ENCODE measurements around the gene TSPAN31.
"Not testable (repeated sequence)": the region's sequence is repeated elsewhere in the genome, so short reads cannot be mapped to it uniquely, and the experiment has no call there.

TSPAN31 gene

DNA sequence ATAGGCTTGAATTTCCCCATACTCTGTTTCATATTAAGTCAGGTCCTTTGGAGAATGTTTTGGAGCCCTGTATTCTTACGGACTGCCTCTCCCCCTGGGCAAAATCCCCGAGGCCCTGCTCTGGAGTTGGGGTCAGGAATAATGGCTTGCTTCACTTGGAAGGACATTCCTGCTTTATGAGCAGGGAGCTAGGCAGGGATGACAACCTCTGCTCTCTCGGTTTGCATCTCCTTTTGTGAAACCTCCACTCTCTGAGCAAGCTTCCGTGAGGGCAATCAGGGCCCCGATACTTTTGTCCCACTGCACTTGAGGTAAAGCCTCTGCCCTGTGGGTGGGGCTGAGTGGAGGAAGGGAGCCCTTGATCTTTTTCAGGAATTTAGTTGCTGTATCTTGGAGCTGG lies 31.6 kb upstream of the TSPAN31 start:
- no peak overlapping the region for H3K4me2 ChIP-seq (ENCODE audit: insufficient read depth, low read length, poor library complexity, severe bottlenecking)
- peaks cover 0 to 7% of the 10 kb centered on the region in 2 donors for H3K9me3 ChIP-seq (replicated peaks in 1 of 2; ENCODE audit: control insufficient read depth in 2 of 2, insufficient read depth in 1 of 2, low read depth in 1 of 2, low read length in 2 of 2)
- H4K91ac ChIP-seq (ENCODE audit: low read depth, low read length, poor library complexity) = no peak overlapping the region
- no peak overlapping the region for H3K4me3 ChIP-seq (ENCODE audit: low read length in 2 of 2)
- H3K36me3 ChIP-seq (replicated peaks in 1 of 2; ENCODE audit: control insufficient read depth in 2 of 2, insufficient read depth in 2 of 2, low read length in 2 of 2) = peaks cover 12 to 53% of the 10 kb centered on the region in 2 donors
- no peak overlapping the region for H3K23ac ChIP-seq (ENCODE audit: low read depth, low read length, poor library complexity)
- H2BK12ac ChIP-seq (ENCODE audit: low read length) = no peak overlapping the region
- H3K18ac ChIP-seq (ENCODE audit: low read length) = no peak overlapping the region
- H3K4ac ChIP-seq (ENCODE audit: low read length) = no peak overlapping the region
- H3K79me1 ChIP-seq (ENCODE audit: low read depth, low read length) = no peaks in the 10 kb centered on the region
- no peak for DNase-seq (ENCODE audit: low spot score)
- H3K27ac ChIP-seq (replicated peaks; ENCODE audit: low read length) = no peak overlapping the region
- WGBS, 2 donors (ENCODE audit: extremely low coverage in 2 of 2, insufficient read length in 2 of 2, insufficient replicate concordance in 1 of 2) = no CpG with 5 or more reads among the region's 5 CpGs
- H3K9ac ChIP-seq (ENCODE audit: low read depth, low read length, poor library complexity) = no peak overlapping the region
- no peak overlapping the region for H2BK5ac ChIP-seq (ENCODE audit: low read length)
- H4K8ac ChIP-seq (ENCODE audit: low read depth, low read length) = no peak overlapping the region
- no peak overlapping the region for H2AFZ ChIP-seq (ENCODE audit: low read length)
- no peaks in the 10 kb centered on the region for H3K27me3 ChIP-seq (ENCODE audit: control insufficient read depth in 3 of 3, insufficient read depth in 3 of 3, low read depth in 1 of 3, low read length in 3 of 3)
- no peak overlapping the region for H2AK5ac ChIP-seq (ENCODE audit: low read depth, low read length)
- H3K4me1 ChIP-seq (ENCODE audit: control insufficient read depth in 2 of 2, insufficient read depth in 1 of 2, low read depth in 1 of 2, low read length in 2 of 2) = peaks cover 0 to 3% of the 10 kb centered on the region in 2 donors
- no peak overlapping the region for H2BK15ac ChIP-seq (ENCODE audit: low read length)
- H3K14ac ChIP-seq (ENCODE audit: low read length) = no peak overlapping the region
- H2BK120ac ChIP-seq (ENCODE audit: low read depth, low read length) = no peak overlapping the region

- not testable (repeated sequence) for DNase-seq (ENCODE audit: low spot score); H2AK5ac ChIP-seq (ENCODE audit: low read depth, low read length); H2BK12ac ChIP-seq (ENCODE audit: low read length); H2BK5ac ChIP-seq (ENCODE audit: low read length); H3K4me1 ChIP-seq (ENCODE audit: control insufficient read depth in 2 of 2, insufficient read depth in 1 of 2, low read depth in 1 of 2, low read length in 2 of 2); H3K27me3 ChIP-seq (ENCODE audit: control insufficient read depth in 3 of 3, insufficient read depth in 3 of 3, low read depth in 1 of 3, low read length in 3 of 3); H3K23ac ChIP-seq (ENCODE audit: low read depth, low read length, poor library complexity); H3K9ac ChIP-seq (ENCODE audit: low read depth, low read length, poor library complexity); H4K8ac ChIP-seq (ENCODE audit: low read depth, low read length); H3K14ac ChIP-seq (ENCODE audit: low read length); H2BK120ac ChIP-seq (ENCODE audit: low read depth, low read length); H2BK15ac ChIP-seq (ENCODE audit: low read length); H3K4ac ChIP-seq (ENCODE audit: low read length); H3K4me3 ChIP-seq (ENCODE audit: low read length in 2 of 2); H3K9me3 ChIP-seq (replicated peaks in 1 of 2; ENCODE audit: control insufficient read depth in 2 of 2, insufficient read depth in 1 of 2, low read depth in 1 of 2, low read length in 2 of 2); H3K79me1 ChIP-seq (ENCODE audit: low read depth, low read length); H3K27ac ChIP-seq (replicated peaks; ENCODE audit: low read length); H3K18ac ChIP-seq (ENCODE audit: low read length); H2AFZ ChIP-seq (ENCODE audit: low read length); H4K91ac ChIP-seq (ENCODE audit: low read depth, low read length, poor library complexity); H3K4me2 ChIP-seq (ENCODE audit: insufficient read depth, low read length, poor library complexity, severe bottlenecking)
- no CpG with 5 or more reads among the region's 6 CpGs for WGBS, 2 donors (ENCODE audit: extremely low coverage in 2 of 2, insufficient read length in 2 of 2, insufficient replicate concordance in 1 of 2)
- H3K36me3 ChIP-seq (replicated peaks in 1 of 2; ENCODE audit: control insufficient read depth in 2 of 2, insufficient read depth in 2 of 2, low read length in 2 of 2) = peaks cover 18 to 69% of the 10 kb centered on the region in 2 donors
Observed at GRCh38 chr12:57715036-57715748, 29.6 kb upstream of the TSPAN31 start.

DNA sequence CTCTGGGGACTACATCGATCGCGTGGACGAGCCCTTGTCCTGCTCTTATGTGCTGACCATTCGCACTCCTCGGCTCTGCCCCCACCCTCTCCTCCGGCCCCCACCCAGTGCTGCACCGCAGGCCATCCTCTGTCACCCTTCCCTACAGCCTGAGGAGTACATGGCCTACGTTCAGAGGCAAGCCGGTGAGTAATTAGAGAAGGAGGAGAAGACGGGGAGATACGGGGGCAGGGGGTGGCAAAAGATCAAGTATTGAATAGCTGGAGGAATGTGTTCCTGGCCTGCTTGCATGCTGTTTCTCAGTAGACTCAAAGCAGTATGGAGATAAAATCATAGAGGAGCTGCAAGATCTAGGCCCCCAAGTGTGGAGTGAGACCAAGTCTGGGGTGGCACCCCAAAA lies 29.1 kb upstream of the TSPAN31 start:
- Histone ChIP-seq H2BK12ac (ENCODE audit: low read length) (no peak overlapping the region), H3K23ac (ENCODE audit: low read depth, low read length, poor library complexity) (no peak overlapping the region), H3K4me1 (ENCODE audit: control insufficient read depth in 2 of 2, insufficient read depth in 1 of 2, low read depth in 1 of 2, low read length in 2 of 2) (peaks cover 0 to 3% of the 10 kb centered on the region in 2 donors), H3K27me3 (ENCODE audit: control insufficient read depth in 3 of 3, insufficient read depth in 3 of 3, low read depth in 1 of 3, low read length in 3 of 3) (no peaks in the 10 kb centered on the region), H4K8ac (ENCODE audit: low read depth, low read length) (no peak overlapping the region), H3K4me3 (ENCODE audit: low read length in 2 of 2) (no peak overlapping the region), H3K4me2 (ENCODE audit: insufficient read depth, low read length, poor library complexity, severe bottlenecking) (no peak overlapping the region), H3K27ac (replicated peaks; ENCODE audit: low read length) (no peak overlapping the region), H3K9me3 (replicated peaks in 1 of 2; ENCODE audit: control insufficient read depth in 2 of 2, insufficient read depth in 1 of 2, low read depth in 1 of 2, low read length in 2 of 2) (peaks cover 0 to 7% of the 10 kb centered on the region in 2 donors), H2AFZ (ENCODE audit: low read length) (no peak overlapping the region), H3K14ac (ENCODE audit: low read length) (no peak overlapping the region), H3K4ac (ENCODE audit: low read length) (no peak overlapping the region), H3K9ac (ENCODE audit: low read depth, low read length, poor library complexity) (no peak overlapping the region), H2BK120ac (ENCODE audit: low read depth, low read length) (no peak overlapping the region), H2BK5ac (ENCODE audit: low read length) (no peak overlapping the region), H4K91ac (ENCODE audit: low read depth, low read length, poor library complexity) (no peak overlapping the region), H3K36me3 (replicated peaks in 1 of 2; ENCODE audit: control insufficient read depth in 2 of 2, insufficient read depth in 2 of 2, low read length in 2 of 2) (peaks cover 22 to 74% of the 10 kb centered on the region in 2 donors), H2BK15ac (ENCODE audit: low read length) (no peak overlapping the region), H3K18ac (ENCODE audit: low read length) (no peak overlapping the region), H2AK5ac (ENCODE audit: low read depth, low read length) (no peak overlapping the region), H3K79me1 (ENCODE audit: low read depth, low read length) (no peaks in the 10 kb centered on the region)
- no CpG with 5 or more reads among the region's 12 CpGs for WGBS, 2 donors (ENCODE audit: extremely low coverage in 2 of 2, insufficient read length in 2 of 2, insufficient replicate concordance in 1 of 2)
- DNase-seq (ENCODE audit: low spot score) = no peak

DNA sequence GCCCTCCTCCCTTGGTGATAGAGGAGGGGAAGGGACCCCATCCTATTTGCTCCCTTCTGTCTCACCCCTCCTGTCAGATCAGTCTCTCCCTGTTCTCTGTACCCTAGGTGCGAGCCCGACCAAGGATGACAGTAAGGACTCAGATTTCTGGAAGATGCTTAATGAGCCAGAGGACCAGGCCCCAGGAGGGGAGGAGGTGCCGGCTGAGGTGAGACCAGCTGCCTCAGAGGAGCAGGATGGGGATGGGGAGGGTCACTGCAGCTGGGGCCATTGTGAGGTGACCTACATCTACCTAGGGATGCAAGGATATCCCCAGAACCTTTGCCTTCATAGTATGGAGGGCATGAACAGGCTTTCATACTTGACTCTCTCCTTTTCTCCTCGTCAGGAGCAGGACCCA lies 28.5 kb upstream of the TSPAN31 start:
- Histone ChIP-seq H3K4ac (ENCODE audit: low read length) (peak overlapping the region; percentile 38), H4K91ac (ENCODE audit: low read depth, low read length, poor library complexity) (no peak overlapping the region), H2BK120ac (ENCODE audit: low read depth, low read length) (no peak overlapping the region), H2BK15ac (ENCODE audit: low read length) (no peak overlapping the region), H3K79me1 (ENCODE audit: low read depth, low read length) (no peaks in the 10 kb centered on the region), H3K27ac (replicated peaks; ENCODE audit: low read length) (no peak overlapping the region), H3K9ac (ENCODE audit: low read depth, low read length, poor library complexity) (no peak overlapping the region), H2BK5ac (ENCODE audit: low read length) (no peak overlapping the region), H2AK5ac (ENCODE audit: low read depth, low read length) (no peak overlapping the region), H4K8ac (ENCODE audit: low read depth, low read length) (no peak overlapping the region), H3K23ac (ENCODE audit: low read depth, low read length, poor library complexity) (no peak overlapping the region), H3K9me3 (replicated peaks in 1 of 2; ENCODE audit: control insufficient read depth in 2 of 2, insufficient read depth in 1 of 2, low read depth in 1 of 2, low read length in 2 of 2) (peaks cover 0 to 7% of the 10 kb centered on the region in 2 donors), H3K4me2 (ENCODE audit: insufficient read depth, low read length, poor library complexity, severe bottlenecking) (no peak overlapping the region), H3K18ac (ENCODE audit: low read length) (no peak overlapping the region), H3K27me3 (ENCODE audit: control insufficient read depth in 3 of 3, insufficient read depth in 3 of 3, low read depth in 1 of 3, low read length in 3 of 3) (no peaks in the 10 kb centered on the region), H2AFZ (ENCODE audit: low read length) (no peak overlapping the region), H3K14ac (ENCODE audit: low read length) (no peak overlapping the region), H3K4me3 (ENCODE audit: low read length in 2 of 2) (no peak overlapping the region), H3K36me3 (replicated peaks in 1 of 2; ENCODE audit: control insufficient read depth in 2 of 2, insufficient read depth in 2 of 2, low read length in 2 of 2) (peaks cover 22 to 77% of the 10 kb centered on the region in 2 donors), H3K4me1 (ENCODE audit: control insufficient read depth in 2 of 2, insufficient read depth in 1 of 2, low read depth in 1 of 2, low read length in 2 of 2) (peaks cover 0 to 3% of the 10 kb centered on the region in 2 donors), H2BK12ac (ENCODE audit: low read length) (no peak overlapping the region)
- no CpG with 5 or more reads among the region's 4 CpGs for WGBS, 2 donors (ENCODE audit: extremely low coverage in 2 of 2, insufficient read length in 2 of 2, insufficient replicate concordance in 1 of 2)
- DNase-seq (ENCODE audit: low spot score) = no peak

All from neuronal stem cell (in vitro differentiated cells).